Measurements from ENCODE around the gene TPRN.

TPRN gene

GRCh38 chr9:137178201-137178938 lies 22.2 kb downstream of the TPRN start:
- in situ Hi-C loops (cut with MboI; ENCODE audit: low sequenced_read_pairs), result no loop called here

GRCh38 chr9:137176302-137177182 lies 24.0 kb downstream of the TPRN start:
- in situ Hi-C loops (cut with MboI; ENCODE audit: low sequenced_read_pairs), result no loop called here

GRCh38 chr9:137175345-137175961 lies 25.1 kb downstream of the TPRN start:
- in situ Hi-C loops (cut with MboI; ENCODE audit: low sequenced_read_pairs), result no loop called here

- in situ Hi-C loops (cut with MboI; ENCODE audit: low sequenced_read_pairs), result no loop called here
These were observed 25.7 kb downstream of the TPRN start for GRCh38 chr9:137174722-137175293.

- in situ Hi-C loops (cut with MboI; ENCODE audit: low sequenced_read_pairs), result no loop called here
These were observed 26.5 kb downstream of the TPRN start for GRCh38 chr9:137173796-137174664.

GRCh38 chr9:137172901-137173795 lies 27.4 kb downstream of the TPRN start:
- in situ Hi-C loops (cut with MboI; ENCODE audit: low sequenced_read_pairs), result no loop called here

- in situ Hi-C loops (cut with MboI; ENCODE audit: low sequenced_read_pairs), result no loop called here
These were observed 29.2 kb downstream of the TPRN start for GRCh38 chr9:137171149-137171900.

GRCh38 chr9:137170486-137171148 lies 29.9 kb downstream of the TPRN start:
- in situ Hi-C loops (cut with MboI; ENCODE audit: low sequenced_read_pairs), result no loop called here

- in situ Hi-C loops (cut with MboI; ENCODE audit: low sequenced_read_pairs), result no loop called here
These were observed 30.6 kb downstream of the TPRN start, which contains the start of gene LRRC26 for GRCh38 chr9:137169896-137170358. Gene LRRC26, minus strand, starts transcription at chr9:137170051. Its CDS starts 108 bp downstream, at chr9:137169943.

- in situ Hi-C loops (cut with MboI; ENCODE audit: low sequenced_read_pairs), result no loop called here
These were observed 31.4 kb downstream of the TPRN start for GRCh38 chr9:137168904-137169856.

GRCh38 chr9:137168573-137168903 lies 32.0 kb downstream of the TPRN start:
- in situ Hi-C loops (cut with MboI; ENCODE audit: low sequenced_read_pairs), result no loop called here

- in situ Hi-C loops (cut with MboI; ENCODE audit: low sequenced_read_pairs), result no loop called here
These were observed 32.6 kb downstream of the TPRN start for GRCh38 chr9:137167747-137168572.

- in situ Hi-C loops (cut with MboI; ENCODE audit: low sequenced_read_pairs), result no loop called here
These were observed 33.2 kb downstream of the TPRN start for GRCh38 chr9:137167277-137167746.

GRCh38 chr9:137166380-137167229 lies 33.9 kb downstream of the TPRN start:
- in situ Hi-C loops (cut with MboI; ENCODE audit: low sequenced_read_pairs), result no loop called here

GRCh38 chr9:137165250-137165836 lies 35.2 kb downstream of the TPRN start:
- in situ Hi-C loops (cut with MboI; ENCODE audit: low sequenced_read_pairs), result no loop called here
